HepG2 (cell line): Measurements from ENCODE around the gene COL4A2. TPM values are rescaled to one million over a fixed set of nuclear protein-coding genes. Genes with fewer than 3 reads are reported as not detected.

Experiments used
- ATAC-seq: fragments of 200-7000 bp; cut with Tn5 transposase; 3 replicates; pipeline ENCODE4 v1.9.1; 2020; ENCODE audit warnings: mild to moderate bottlenecking, moderate library complexity
- BruUV-seq: library from RNA; stranded (reverse); fragments of 400-500 nt; replicated peaks from 2 replicates; lab custom pipeline; 2021; lab: Mats Ljungman, UMichigan
- CTCF ChIA-PET: fragments of 300-600 bp; formaldehyde crosslinking; extraction: SDS; loops from one replicate; lab custom pipeline; 2021; ENCODE audit warnings: low total read pairs, inconsistent platforms, low intra/inter-chr PET ratio; lab: Yijun Ruan, JAX
- POLR2A ChIA-PET: fragments of 350-600 bp; sonication (Branson Sonifier 250); formaldehyde crosslinking; loops from one replicate; lab custom pipeline; 2020; ENCODE audit warnings: antibody characterized with exemption, inconsistent platforms; lab: Yijun Ruan, JAX
- DNase-seq: peaks from one replicate; pipeline ENCODE4 v3.0.0-alpha.2; 2015; ENCODE audit warnings: low spot score
- FAIRE-seq: peaks from 3 replicates; lab custom pipeline; 2011; peaks lifted over from hg19 to GRCh38; lab: Jason Lieb, UNC
- H2AFZ ChIP-seq: one replicate; pipeline ENCODE4 v1.6.1; 2011; ENCODE audit warnings: low read length, inconsistent platforms
- H3K27ac ChIP-seq: fragments of 300-600 bp; 3 replicates; pipeline ENCODE4 v1.8.0; 2011; ENCODE audit warnings: mixed run types, mild to moderate bottlenecking, mixed read lengths, low read length, inconsistent platforms; ENCODE audit not compliant: insufficient read depth; ENCODE audit errors: extremely low read length
- H3K27me3 ChIP-seq, 2 experiments: fragments of 200-600 bp in 1 of 2; 2 replicates in 1 of 2; 3 replicates in 1 of 2; pipeline versions ENCODE4 v1.6.0 to v1.8.0; 2011; ENCODE audit warnings: low read length in 2 of 2, mild to moderate bottlenecking in 2 of 2, moderate library complexity in 2 of 2, inconsistent platforms in 1 of 2; ENCODE audit not compliant: insufficient read depth in 2 of 2, control insufficient read depth in 1 of 2
- H3K36me3 ChIP-seq, 2 experiments: fragments of 200-600 bp in 1 of 2; replicated peaks in 1 of 2; 2 replicates in 1 of 2; 3 replicates in 1 of 2; pipeline versions ENCODE4 v1.5.1 to v1.8.0; 2011; ENCODE audit warnings: low read length in 2 of 2, inconsistent platforms in 1 of 2; ENCODE audit not compliant: insufficient read depth in 2 of 2, control insufficient read depth in 1 of 2
- H3K4me1 ChIP-seq: 2 replicates; pipeline ENCODE4 v1.5.1; 2012; ENCODE audit warnings: low read length, inconsistent platforms; ENCODE audit not compliant: insufficient read depth
- H3K4me2 ChIP-seq: 2 replicates; pipeline ENCODE4 v1.6.0; 2011; ENCODE audit warnings: low read depth, low read length, inconsistent platforms
- H3K4me3 ChIP-seq, 3 experiments: fragments of 200-600 bp in 1 of 3; sonication (generic), shearing (Covaris generic) in 1 of 3; replicated peaks in 1 of 3; 2 replicates each; pipeline ENCODE4 v1.5.1; 2011 to 2016; ENCODE audit warnings: low read length in 3 of 3, inconsistent platforms in 2 of 3, low read depth in 2 of 3, mild to moderate bottlenecking in 2 of 3, control low read depth in 1 of 3, mixed read lengths in 1 of 3; ENCODE audit not compliant: insufficient read depth in 1 of 3
- H3K79me2 ChIP-seq: one replicate; pipeline ENCODE4 v1.6.1; 2011; ENCODE audit warnings: low read length, inconsistent platforms; ENCODE audit not compliant: insufficient read depth
- H3K9ac ChIP-seq: 2 replicates; pipeline ENCODE4 v1.6.0; 2011; ENCODE audit warnings: mild to moderate bottlenecking, low read depth, low read length, inconsistent platforms; ENCODE audit not compliant: insufficient read depth
- H3K9me3 ChIP-seq: 2 replicates; pipeline ENCODE4 v1.5.1; 2012; ENCODE audit warnings: mild to moderate bottlenecking, low read length
- H4K20me1 ChIP-seq: 2 replicates; pipeline ENCODE4 v1.6.0; 2011; ENCODE audit warnings: inconsistent platforms, mild to moderate bottlenecking, low read length, moderate library complexity; ENCODE audit not compliant: insufficient read depth
- ATF3 ChIP-seq: sonication (generic); formaldehyde crosslinking; IDR thresholded peaks from 2 replicates; pipeline ENCODE4 v1.4.0; 2020; ENCODE audit warnings: missing genetic modification reagents
- CC2D1A ChIP-seq: sonication (generic); formaldehyde crosslinking; IDR thresholded peaks from 2 replicates; pipeline ENCODE4 v1.8.1; 2023; ENCODE audit warnings: mild to moderate bottlenecking, missing genetic modification reagents
- FOXC1 ChIP-seq: sonication (generic); formaldehyde crosslinking; IDR thresholded peaks from 2 replicates; pipeline ENCODE4 v1.8.0; 2022; ENCODE audit warnings: mild to moderate bottlenecking, missing genetic modification reagents, borderline replicate concordance
- HNRNPLL ChIP-seq: fragments of 200-400 bp; formaldehyde crosslinking; IDR thresholded peaks from 2 replicates; pipeline ENCODE4 v1.6.1; 2017; ENCODE audit warnings: mild to moderate bottlenecking, low read depth, low read length; ENCODE audit not compliant: poor library complexity, severe bottlenecking
- KDM2A ChIP-seq: sonication (generic); formaldehyde crosslinking; IDR thresholded peaks from 2 replicates; pipeline ENCODE4 v1.4.0; 2020; ENCODE audit warnings: low read depth, missing genetic modification reagents, borderline replicate concordance
- MBNL3 ChIP-seq: fragments of 250-450 bp; sonication (Bioruptor Pico); conservative IDR thresholded peaks from 2 replicates; pipeline ENCODE4 v1.8.0; 2022; ENCODE audit warnings: mild to moderate bottlenecking, inconsistent platforms
- PAXIP1 ChIP-seq: sonication (generic); formaldehyde crosslinking; conservative IDR thresholded peaks from 2 replicates; pipeline ENCODE4 v1.4.0; 2020; ENCODE audit warnings: mild to moderate bottlenecking, missing genetic modification reagents, moderate library complexity
- POLR2G ChIP-seq: fragments of 200-400 bp; formaldehyde crosslinking; IDR thresholded peaks from 2 replicates; pipeline ENCODE4 v1.6.1; 2018; ENCODE audit warnings: mild to moderate bottlenecking, low read depth, low read length, moderate library complexity
- SRF ChIP-seq: IDR thresholded peaks from 2 replicates; pipeline ENCODE4 v1.6.1; 2011; ENCODE audit warnings: mild to moderate bottlenecking, low read depth, low read length, moderate library complexity
- ZBTB20 ChIP-seq: sonication (generic); formaldehyde crosslinking; IDR thresholded peaks from 2 replicates; pipeline ENCODE4 v1.8.1; 2023; ENCODE audit warnings: missing genetic modification reagents, low read depth, mild to moderate bottlenecking, borderline replicate concordance
- ZBTB7B ChIP-seq: sonication (generic); formaldehyde crosslinking; IDR thresholded peaks from 2 replicates; pipeline ENCODE4 v1.4.0; 2020; ENCODE audit warnings: missing genetic modification reagents
- ZFP82 ChIP-seq: sonication (generic); formaldehyde crosslinking; IDR thresholded peaks from 2 replicates; pipeline ENCODE4 v1.5.1; 2020; ENCODE audit warnings: mild to moderate bottlenecking, missing genetic modification reagents, borderline replicate concordance
- ZNF160 ChIP-seq: sonication (generic); formaldehyde crosslinking; IDR thresholded peaks from 2 replicates; pipeline ENCODE4 v1.8.0; 2022; ENCODE audit warnings: mild to moderate bottlenecking, inconsistent platforms, missing genetic modification reagents
- ZNF251 ChIP-seq: sonication (generic); formaldehyde crosslinking; IDR thresholded peaks from 2 replicates; pipeline ENCODE4 v1.9.0; 2021; ENCODE audit warnings: mild to moderate bottlenecking, missing genetic modification reagents
- ZNF329 ChIP-seq: sonication (generic); formaldehyde crosslinking; IDR thresholded peaks from 2 replicates; pipeline ENCODE4 v1.9.0; 2021; ENCODE audit warnings: low read depth, mild to moderate bottlenecking, missing genetic modification reagents
- ZNF775 ChIP-seq: sonication (generic); formaldehyde crosslinking; IDR thresholded peaks from 2 replicates; pipeline ENCODE4 v1.4.0; 2020; ENCODE audit warnings: missing genetic modification reagents, mild to moderate bottlenecking, moderate library complexity, borderline replicate concordance
- ZNF878 ChIP-seq: sonication (generic); formaldehyde crosslinking; IDR thresholded peaks from 2 replicates; pipeline ENCODE4 v1.8.1; 2023; ENCODE audit warnings: mild to moderate bottlenecking, missing genetic modification reagents, moderate library complexity
- WGBS: methylation state at CpG from one replicate; pipeline ENCODE4 v1.1.6; 2017; ENCODE audit warnings: low lambda C conversion rate; 5-methylcytosine and 5-hydroxymethylcytosine counted together
- in situ Hi-C: cut with HindIII; loops from 2 replicates; pipeline ENCODE4 v1.10.0; 2017; ENCODE audit warnings: low pct_unique_long_range_greater_than_20kb; ENCODE audit not compliant: extremely low pct_ligation_motif_present
- intact Hi-C: fragments of 100-400 bp; cut with micrococcal nuclease; formaldehyde crosslinking; loops from one replicate; pipeline ENCODE4 v1.10.0; 2022; ENCODE audit not compliant: unreplicated experiment
- polyA plus RNA-seq, 8 experiments: library from polyadenylated mRNA; depleted of rRNA in 3 of 8; stranded (reverse) in 7 of 8; unstranded in 1 of 8; fragments of >200 nt; fragmentation: Illumina TruSeq in 4 of 8; extraction: Trizol in 4 of 8; gene quantifications; 2 replicates each; pipeline versions ENCODE4 v1.2.1 to v1.2.3, GENCODE V29; 2011 to 2016; ENCODE audit warnings: low read depth in 4 of 8, missing spikeins in 1 of 8, mixed read lengths in 1 of 8; ENCODE audit not compliant: insufficient read depth in 1 of 8
- total RNA-seq, 5 experiments: library from RNA; depleted of rRNA; stranded (reverse); fragments of >200 nt; fragmentation: Illumina TruSeq; extraction: Trizol; gene quantifications; 2 replicates each; pipeline ENCODE4 v1.2.3, GENCODE V29; 2016; ENCODE audit warnings: low read depth in 1 of 5

The COL4A2 gene
- total and polyA plus RNA-seq, 2 of the 13 experiments (the other 11 are each of a cell fraction or from before 2014, with no cell fraction given) = 0.22 to 1.9 TPM

DNA sequence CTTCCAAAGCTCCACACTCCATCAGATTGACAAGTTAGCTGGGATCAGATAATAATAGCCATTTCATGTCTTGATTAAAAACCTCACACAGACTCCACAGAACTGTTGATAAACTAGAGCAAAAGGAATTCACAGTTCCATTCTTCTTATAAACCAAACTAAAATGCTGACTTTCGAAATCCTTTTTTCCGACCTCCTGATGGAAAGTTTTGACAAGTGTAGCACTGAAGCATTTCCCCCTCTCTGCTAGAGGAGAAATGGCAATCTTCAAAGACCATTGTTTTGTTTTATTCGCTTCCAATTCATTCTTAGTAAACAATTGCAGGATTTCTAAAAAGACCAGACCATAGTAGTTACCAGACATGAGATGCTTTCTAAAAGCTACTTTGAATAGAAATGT is 58.8 kb downstream of the COL4A2 start:
- no peak overlapping the region for H3K4me2 ChIP-seq
- WGBS = 13% methylated on average over 3 of the region's 3 CpGs
- no peak overlapping the region for H3K27ac ChIP-seq
- peaks cover 4 to 43% of the 10 kb centered on the region in 2 experiments; a peak in 3 of 5 replicates for H3K27me3 ChIP-seq
- ATAC-seq (no peak), DNase-seq (no peak), FAIRE-seq (no peak)
- no peak for TF ChIP-seq ZNF251 (CRISPR knock-in tag)
- no peak for TF ChIP-seq ZNF160 (CRISPR knock-in tag)
- no peaks in the 10 kb centered on the region for H4K20me1 ChIP-seq
- no peaks in the 10 kb centered on the region for H3K4me1 ChIP-seq
- no peaks in the 10 kb centered on the region for H3K9me3 ChIP-seq
- no peak overlapping the region for H3K9ac ChIP-seq
- BruUV-seq = no TSS peak
- no peak overlapping the region for H3K4me3 ChIP-seq
- H3K36me3 ChIP-seq = no peaks in the 10 kb centered on the region
- in situ Hi-C loops (no loop called here), intact Hi-C loops (no loop called here)
- CTCF ChIA-PET = no interaction called here
- H2AFZ ChIP-seq = no peak overlapping the region
- H3K79me2 ChIP-seq = no peaks in the 10 kb centered on the region
- POLR2A ChIA-PET = no interaction called here

- H4K20me1 ChIP-seq = no peaks in the 10 kb centered on the region
- peaks cover 4 to 45% of the 10 kb centered on the region in 2 experiments; a peak in 3 of 5 replicates for H3K27me3 ChIP-seq
- WGBS = 15% methylated on average over 3 of the region's 3 CpGs
- no peaks in the 10 kb centered on the region for H3K36me3 ChIP-seq
- CTCF ChIA-PET = no interaction called here
- POLR2A ChIA-PET = no interaction called here
- H3K4me3 ChIP-seq = no peak overlapping the region
- H2AFZ ChIP-seq = no peak overlapping the region
- H3K9me3 ChIP-seq = no peaks in the 10 kb centered on the region
- no peak for DNase-seq
- H3K27ac ChIP-seq = no peak overlapping the region
- no peak overlapping the region for H3K9ac ChIP-seq
- in situ Hi-C loops = no loop called here
- no peak for FAIRE-seq
- BruUV-seq = no TSS peak
- H3K79me2 ChIP-seq = no peaks in the 10 kb centered on the region
- intact Hi-C loops = no loop called here
- ATAC-seq = no peak
- no peak overlapping the region for H3K4me2 ChIP-seq
- no peaks in the 10 kb centered on the region for H3K4me1 ChIP-seq
- TF ChIP-seq SRF = no peak
- TF ChIP-seq MBNL3 (CRISPR knock-in tag) = no peak
- no peak for TF ChIP-seq POLR2G
- TF ChIP-seq HNRNPLL = no peak
- TF ChIP-seq KDM2A (CRISPR knock-in tag) = no peak
- TF ChIP-seq ZBTB20 = no peak
- no peak for TF ChIP-seq PAXIP1 (CRISPR knock-in tag)
- no peak for TF ChIP-seq FOXC1 (CRISPR knock-in tag)
- TF ChIP-seq ZBTB7B = no peak
- no peak for TF ChIP-seq ZNF775
- TF ChIP-seq ZNF878 (CRISPR knock-in tag) = no peak
- no peak for TF ChIP-seq ZNF329
- TF ChIP-seq ATF3 = no peak
- no peak for TF ChIP-seq ZFP82 (CRISPR knock-in tag)
- TF ChIP-seq CC2D1A (CRISPR knock-in tag) = no peak
Measured at GRCh38 chr13:110366733-110367132, 59.6 kb downstream of the COL4A2 start.
